Heart right ventricle (tissue), 16 donors: ENCODE measurements around the gene MEG3. TPM values are rescaled to one million over a fixed set of nuclear protein-coding genes. Genes with fewer than 3 reads are reported as not detected.
"Not testable (repeated sequence)": the region's sequence is repeated elsewhere in the genome, so short reads cannot be mapped to it uniquely, and the experiment has no call there.

Experiments used
- ATAC-seq, 8 donors: fragments of 200-7000 bp; cut with Tn5 transposase; one replicate each; pipeline ENCODE4 v1.9.1; 2020; ENCODE audit warnings: mild to moderate bottlenecking in 8 of 8, moderate library complexity in 8 of 8, moderate number of reproducible peaks in 1 of 8
- DNase-seq, 2 donors: peaks; one replicate each; pipeline ENCODE4 v3.0.0-alpha.2; 2020
- H3K27ac ChIP-seq, 10 donors: fragments of 200-600 bp; sonication (generic) in 2 of 10; one replicate each; pipeline versions ENCODE4 v1.5.0 to v1.8.0; 2020 to 2022; ENCODE audit warnings: mild to moderate bottlenecking in 3 of 10
- H3K27me3 ChIP-seq, 7 donors: fragments of 200-600 bp; one replicate each; pipeline ENCODE4 v1.8.0; 2021 to 2022; ENCODE audit warnings: mild to moderate bottlenecking in 2 of 7
- H3K36me3 ChIP-seq, 9 donors: fragments of 200-600 bp; sonication (generic) in 1 of 9; one replicate each; pipeline versions ENCODE4 v1.5.0 to v1.8.0; 2020 to 2022; ENCODE audit warnings: mild to moderate bottlenecking in 2 of 9
- H3K4me1 ChIP-seq, 9 donors: fragments of 200-600 bp; sonication (generic) in 1 of 9; one replicate each; pipeline versions ENCODE4 v1.5.0 to v1.8.0; 2020 to 2022; ENCODE audit warnings: mild to moderate bottlenecking in 4 of 9
- H3K4me3 ChIP-seq, 10 donors: fragments of 200-600 bp; sonication (generic) in 2 of 10; one replicate each; pipeline versions ENCODE4 v1.5.0 to v1.8.0; 2020 to 2022; ENCODE audit warnings: mild to moderate bottlenecking in 7 of 10, moderate library complexity in 2 of 10
- H3K9me3 ChIP-seq, 11 donors: fragments of 200-600 bp in 10 of 11; sonication (generic) in 2 of 11; one replicate each; pipeline versions ENCODE4 v1.5.0 to v1.8.0; 2013 to 2022; ENCODE audit warnings: mild to moderate bottlenecking in 2 of 11, control low read depth in 1 of 11, moderate library complexity in 1 of 11
- CTCF ChIP-seq, 9 donors: fragments of 200-600 bp; sonication (generic) in 2 of 9; IDR thresholded peaks; one replicate each; pipeline versions ENCODE4 v1.5.0 to v1.8.0; 2021 to 2022; ENCODE audit warnings: antibody characterized with exemption in 9 of 9, mild to moderate bottlenecking in 5 of 9, moderate library complexity in 1 of 9
- WGBS, 2 donors: extraction: QIAGEN DNeasy Blood & Tissue Kit; methylation state at CpG; one replicate each; pipeline ENCODE4 v1.1.7; 2013; ENCODE audit warnings: inconsistent platforms in 1 of 2; 5-methylcytosine and 5-hydroxymethylcytosine counted together
- intact Hi-C, 10 donors: fragments of 100-400 bp; cut with DNase I; formaldehyde crosslinking; loops; one replicate each; pipeline versions ENCODE4 v1.11.1 to v1.14.2; 2022
- polyA plus RNA-seq, 2 donors: library from polyadenylated mRNA; stranded (reverse); fragments of 200-250 nt; gene quantifications; one replicate each; pipeline ENCODE4 v1.2.3, GENCODE V29; 2013
- total RNA-seq, 10 donors: library from RNA; stranded (reverse); fragmentation: NEBNext Ultra II Directional in 3 of 10; extraction: Animal tissue kit (Norgen Biotek cat#: 25700) in 3 of 10; gene quantifications; one replicate each; pipeline versions ENCODE4 v1.2.1 to v1.2.4, GENCODE V29; 2021 to 2023
- donor health status: Arrhythmogenic right ventricular cardiomyopathy.
- donor health status: ischemic (EF 13 %, LVEDD 7.1; RV severe dilation, severe dysfunction).
- donor health status: healthy with polysubstance abuse.
- donor health status: DM: no; HTN: yes; CAD: no.
- donor health status: DM: no; HTN: no; CAD: no.
- donor health status: ischemic (EF 25% LVEDD 6.9; RV normal size, moderate dysfunction).
- donor health status: ischemic (EF 25% LVEDD 5.7; RV mildly dilated, moderate dysfunction).
- donor health status: healthy.
- donor health status: DM: yes; HTN: yes; CAD: no.
- donor health status: Ischemic cardiomyopathy.
- donor health status: ischemic (EF 35%, LVEDD 5.7; RV mildly dilated, moderate dysfunction).
- donor health status: nonischemic (EF 11% LVEDD 7.7; RV severe dilation, severe dysfunction).
- donor health status: DM: yes; HTN: yes; CAD: no.
- donor health status: PGD.
- donor health status: ischemic (EF 29% LVEDD 5.4; RV normal size, mild dysfunction).
- donor health status: nonischemic (EF 23%, LVEDD 6.1; RV moderate dilation, normal function).

MEG3 gene
- total and polyA plus RNA-seq, 12 donors, result 7.7 to 122 (median 12.4) TPM

DNA sequence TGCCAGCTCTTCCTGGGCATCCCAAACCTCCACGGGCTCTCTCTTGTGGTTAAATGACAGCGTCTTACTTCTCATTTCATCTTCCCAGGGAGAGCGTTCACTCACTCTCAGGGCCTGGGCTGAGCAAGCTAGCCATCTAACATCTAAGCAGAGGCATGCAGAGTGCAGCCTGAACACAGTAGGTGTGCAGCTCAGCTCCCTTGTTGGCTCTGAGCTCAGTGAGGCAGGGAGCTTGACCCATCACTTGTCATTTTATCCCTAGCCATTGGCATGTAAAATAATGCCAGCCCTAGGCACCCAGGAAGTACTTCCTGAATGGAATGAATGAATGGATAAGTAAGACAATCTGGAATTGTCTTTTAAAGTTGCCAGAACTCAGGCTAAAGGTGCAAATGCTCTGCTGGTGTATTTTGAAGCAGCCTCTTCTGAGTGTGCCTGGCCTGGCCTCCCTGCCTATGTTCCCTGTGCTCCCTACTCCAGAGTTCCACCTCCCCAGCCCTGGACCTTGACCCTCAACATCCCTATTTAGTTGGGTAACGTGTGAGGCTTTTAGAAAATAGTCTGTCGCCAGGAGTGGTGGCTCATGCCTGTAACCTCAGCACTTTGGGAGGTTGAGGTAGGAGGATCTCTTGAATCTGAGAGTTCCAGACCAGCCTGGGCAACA, 9.5 kb upstream of the MEG3 start:
- no peak overlapping the region for H3K4me3 ChIP-seq
- no peaks in the 10 kb centered on the region for H3K4me1 ChIP-seq
- DNase-seq (no peak), ATAC-seq (no peak)
- peaks cover 0 to 4% (median 0%) of the 10 kb centered on the region in 11 donors for H3K9me3 ChIP-seq
- no peak for TF ChIP-seq CTCF (IDR thresholded peaks at IDR 0.05)
- intact Hi-C loops, result no loop called here
- no peak overlapping the region for H3K27ac ChIP-seq
- 76 to 84% methylated on average over 5 of the region's 5 CpGs for WGBS, 2 donors
- H3K36me3 ChIP-seq, result no peaks in the 10 kb centered on the region
- peaks cover 0 to 23% (median 20%) of the 10 kb centered on the region in 7 donors for H3K27me3 ChIP-seq

- Histone ChIP-seq H3K4me1 (no peaks in the 10 kb centered on the region), H3K9me3 (no peaks in the 10 kb centered on the region), H3K36me3 (no peaks in the 10 kb centered on the region), H3K27me3 (peaks cover 0 to 24% (median 21%) of the 10 kb centered on the region in 7 donors), H3K4me3 (no peak overlapping the region), H3K27ac (no peak overlapping the region)
- no peak for ATAC-seq
- DNase-seq, result no peak
- 88 to 90% methylated on average over 26 of the region's 26 CpGs for WGBS, 2 donors
- intact Hi-C loops, result no loop called here
- no peak for TF ChIP-seq CTCF (IDR thresholded peaks at IDR 0.05)
These were observed 8.7 kb upstream of the MEG3 start for GRCh38 chr14:100816950-100817901.

DNA sequence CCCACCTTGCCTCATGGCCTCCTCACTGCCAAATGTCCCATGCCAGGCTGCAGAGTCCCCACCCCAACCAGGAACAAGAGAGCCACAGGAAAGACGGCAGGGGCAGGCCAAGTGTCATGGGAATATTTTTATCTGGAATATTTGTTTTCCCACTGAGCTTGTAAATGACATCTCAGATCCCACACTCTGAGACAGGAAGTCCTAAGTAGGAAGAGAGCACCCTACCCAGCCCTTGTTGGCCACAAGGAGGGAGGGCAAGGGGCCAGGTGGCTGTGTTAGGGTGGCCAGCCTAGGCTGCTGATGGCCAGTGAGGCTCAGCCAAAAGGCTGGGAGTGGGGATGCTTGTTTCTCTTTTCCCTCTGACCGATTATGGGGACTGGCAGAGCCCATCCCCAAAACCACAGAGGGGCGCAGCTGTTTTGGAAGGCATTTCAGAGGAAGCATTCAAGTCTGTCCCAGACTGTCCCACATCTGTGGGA, 7.7 kb upstream of the MEG3 start:
- no peak for ATAC-seq
- WGBS, 2 donors, result 55 to 74% methylated on average over 3 of the region's 3 CpGs

GRCh38 chr14:100818923-100819322, 7.0 kb upstream of the MEG3 start:
- H3K27me3 ChIP-seq, result peaks cover 0 to 25% (median 18%) of the 10 kb centered on the region in 7 donors
- H3K4me1 ChIP-seq, H3K9me3 ChIP-seq, ATAC-seq, H3K27ac ChIP-seq, intact Hi-C loops, H3K36me3 ChIP-seq, DNase-seq, H3K4me3 ChIP-seq: not testable (repeated sequence)
- WGBS, 2 donors, result 92 to 93% methylated on average over 10 of the region's 10 CpGs

More for the DNA sequence above, 7.7 kb upstream of the MEG3 start:
- H3K27ac ChIP-seq, result no peak overlapping the region
- intact Hi-C loops, result no loop called here
- no peak for DNase-seq
- no peak overlapping the region for H3K4me3 ChIP-seq
- no peaks in the 10 kb centered on the region for H3K36me3 ChIP-seq
- H3K9me3 ChIP-seq, result no peaks in the 10 kb centered on the region
- H3K27me3 ChIP-seq, result peaks cover 0 to 24% (median 22%) of the 10 kb centered on the region in 7 donors
- H3K4me1 ChIP-seq, result no peaks in the 10 kb centered on the region
- no peak for TF ChIP-seq CTCF (IDR thresholded peaks at IDR 0.05)
